Adrenal gland (tissue), 5 donors: ENCODE results near the gene COMP.
A peak's percentile ranks its signal among the peaks of the same experiment; 100 is the strongest.

Experiments
- CTCF ChIP-seq, 6 experiments: fragments of 450-650 bp in 4 of 6; fragments of 200-600 bp in 2 of 6; sonication (generic) in 1 of 6; IDR thresholded peaks; 1 replicate in 5 of 6; 2 replicates in 1 of 6; pipeline versions ENCODE4 v1.5.1 to v1.8.0; 2016 to 2021; ENCODE audit warnings: antibody characterized with exemption in 6 of 6, mild to moderate bottlenecking in 2 of 6, moderate library complexity in 1 of 6
- POLR2A ChIP-seq, 2 donors: fragments of 450-650 bp; IDR thresholded peaks; one replicate each; pipeline ENCODE4 v1.6.1; 2017; ENCODE audit warnings: antibody characterized with exemption in 2 of 2, mild to moderate bottlenecking in 2 of 2, moderate library complexity in 1 of 2
- donor health status: DM: no; HTN: no; CAD: no.

GRCh38 chr19:18763674-18764590, 27.2 kb downstream of the COMP start:
- TF ChIP-seq CTCF (IDR thresholded peaks at IDR 0.05) = no peak
- TF ChIP-seq POLR2A (IDR thresholded peaks at IDR 0.05) = peak in 1 of 2 donors; percentile 48
